Heart left ventricle (tissue), 16 donors: ENCODE measurements around the gene KRTAP10-1. TPM values are rescaled to one million over a fixed set of nuclear protein-coding genes. Genes with fewer than 3 reads are reported as not detected.

Source experiments
- ATAC-seq, 4 donors: fragments of 200-7000 bp; cut with Tn5 transposase; one replicate each; pipeline ENCODE4 v1.9.1; 2020 to 2022; ENCODE audit warnings: moderate library complexity in 4 of 4, mild to moderate bottlenecking in 3 of 4, moderate number of reproducible peaks in 1 of 4
- DNase-seq, 5 donors: peaks; one replicate each; pipeline ENCODE4 v3.0.0-alpha.2; 2020
- H3K27ac ChIP-seq, 12 donors: fragments of 200-600 bp; sonication (generic) in 4 of 12; one replicate each; pipeline versions ENCODE4 v1.5.0 to v1.8.0; 2016 to 2022; ENCODE audit warnings: mild to moderate bottlenecking in 2 of 12
- H3K27me3 ChIP-seq, 9 donors: fragments of 200-600 bp; sonication (generic) in 2 of 9; one replicate each; pipeline versions ENCODE4 v1.5.1 to v1.8.0; 2016 to 2022; ENCODE audit warnings: mild to moderate bottlenecking in 3 of 9
- H3K36me3 ChIP-seq, 9 donors: fragments of 200-600 bp; sonication (generic) in 2 of 9; one replicate each; pipeline versions ENCODE4 v1.5.0 to v1.8.0; 2018 to 2022; ENCODE audit warnings: mild to moderate bottlenecking in 2 of 9
- H3K4me1 ChIP-seq, 12 donors: fragments of 200-600 bp; sonication (generic) in 4 of 12; one replicate each; pipeline versions ENCODE4 v1.5.0 to v1.8.0; 2016 to 2022; ENCODE audit warnings: mild to moderate bottlenecking in 3 of 12
- H3K4me3 ChIP-seq, 12 donors: fragments of 200-600 bp; sonication (generic) in 4 of 12; one replicate each; pipeline versions ENCODE4 v1.5.0 to v1.8.0; 2017 to 2022; ENCODE audit warnings: mild to moderate bottlenecking in 9 of 12, moderate library complexity in 4 of 12
- H3K9me3 ChIP-seq, 12 donors: fragments of 200-600 bp; sonication (generic) in 4 of 12; one replicate each; pipeline versions ENCODE4 v1.5.0 to v1.8.0; 2016 to 2022; ENCODE audit warnings: mild to moderate bottlenecking in 1 of 12
- CTCF ChIP-seq, 12 donors: fragments of 200-600 bp; sonication (generic) in 4 of 12; IDR thresholded peaks; one replicate each; pipeline versions ENCODE4 v1.5.0 to v1.8.0; 2018 to 2022; ENCODE audit warnings: antibody characterized with exemption in 12 of 12, mild to moderate bottlenecking in 5 of 12
- POLR2A ChIP-seq, 2 donors: fragments of 450-650 bp; IDR thresholded peaks; one replicate each; pipeline ENCODE4 v1.6.1; 2017; ENCODE audit warnings: antibody characterized with exemption in 2 of 2, mild to moderate bottlenecking in 2 of 2, moderate library complexity in 2 of 2
- WGBS, 4 donors: extraction: QIAGEN DNeasy Blood & Tissue Kit in 2 of 4; methylation state at CpG; one replicate each; pipeline versions ENCODE4 v1.1.5 to v1.1.7; 2013 to 2018; 5-methylcytosine and 5-hydroxymethylcytosine counted together
- intact Hi-C, 10 donors: fragments of 100-400 bp; cut with DNase I; formaldehyde crosslinking; loops; one replicate each; pipeline versions ENCODE4 v1.11.1 to v1.14.2; 2022
- polyA plus RNA-seq, 2 donors: library from polyadenylated mRNA; stranded (reverse); fragments of 200-250 nt; gene quantifications; one replicate each; pipeline ENCODE4 v1.2.3, GENCODE V29; 2013
- total RNA-seq, 9 donors: library from RNA; depleted of rRNA in 2 of 9; stranded (reverse); fragments of >200 nt in 2 of 9; fragmentation: NEBNext Ultra II Directional in 3 of 9; extraction: Animal tissue kit (Norgen Biotek cat#: 25700) in 3 of 9; gene quantifications; one replicate each; pipeline versions ENCODE4 v1.1.0 to v1.2.4, GENCODE V29; 2016 to 2023
- donor health status: ischemic (EF 13 %, LVEDD 7.1; RV severe dilation, severe dysfunction).
- donor health status: healthy with polysubstance abuse.
- donor health status: DM: no; HTN: yes; CAD: no.
- donor health status: DM: no; HTN: no; CAD: no.
- donor health status: ischemic (EF 25% LVEDD 6.9; RV normal size, moderate dysfunction).
- donor health status: ischemic (EF 25% LVEDD 5.7; RV mildly dilated, moderate dysfunction).
- donor health status: healthy.
- donor health status: DM: yes; HTN: yes; CAD: no.
- donor health status: ischemic (EF 35%, LVEDD 5.7; RV mildly dilated, moderate dysfunction).
- donor health status: nonischemic (EF 11% LVEDD 7.7; RV severe dilation, severe dysfunction).
- donor health status: DM: yes; HTN: yes; CAD: no.
- donor health status: PGD.
- donor health status: ischemic (EF 29% LVEDD 5.4; RV normal size, mild dysfunction).
- donor health status: nonischemic (EF 23%, LVEDD 6.1; RV moderate dilation, normal function).

KRTAP10-1 gene
- total and polyA plus RNA-seq, 11 donors = not detected

GRCh38 chr21:44511219-44511937, 28.6 kb downstream of the KRTAP10-1 start:
- DNase-seq (peak in 2 of 5 donors; percentile 10), ATAC-seq (no peak)
- Histone ChIP-seq H3K27ac (no peak overlapping the region), H3K27me3 (peaks cover 0 to 27% (median 0%) of the 10 kb centered on the region in 9 donors), H3K36me3 (no peaks in the 10 kb centered on the region), H3K4me3 (no peak overlapping the region), H3K4me1 (peaks cover 0 to 14% (median 0%) of the 10 kb centered on the region in 12 donors), H3K9me3 (no peaks in the 10 kb centered on the region)
- WGBS, 4 donors = 83 to 89% (median 85%) methylated on average over 6 to 11 of the region's 11 CpGs
- TF ChIP-seq POLR2A (IDR thresholded peaks at IDR 0.05) = no peak
- TF ChIP-seq CTCF (IDR thresholded peaks at IDR 0.05) = no peak
- intact Hi-C loops = loop anchor here in 9 of 10 donors (2.0 to 10.0 kb wide), 8 partner anchors 223 to 421 kb away; no protein-coding TSS in a partner anchor

- Histone ChIP-seq H3K27me3 (peaks cover 0 to 27% (median 0%) of the 10 kb centered on the region in 9 donors), H3K27ac (no peak overlapping the region), H3K4me1 (peaks cover 0 to 14% (median 0%) of the 10 kb centered on the region in 12 donors), H3K36me3 (no peaks in the 10 kb centered on the region), H3K9me3 (no peaks in the 10 kb centered on the region), H3K4me3 (peak overlapping the region in 1 of 12 donors; percentile 25)
- ATAC-seq (peak in 3 of 4 donors; percentile 37 to 70 (median 62)), DNase-seq (peak; percentile 30 to 80 (median 47))
- intact Hi-C loops = loop anchor here in 9 of 10 donors (1.0 to 10.0 kb wide), 9 partner anchors 224 to 422 kb away; no protein-coding TSS in a partner anchor
- TF ChIP-seq CTCF (IDR thresholded peaks at IDR 0.05) = peak; percentile 59 to 79 (median 71)
- no peak for TF ChIP-seq POLR2A (IDR thresholded peaks at IDR 0.05)
- WGBS, 4 donors = 11 to 41% (median 15%) methylated on average over 12 to 36 of the region's 36 CpGs
Observed at GRCh38 chr21:44510508-44511218, 29.3 kb downstream of the KRTAP10-1 start.

- no peak overlapping the region for H3K27ac ChIP-seq
- intact Hi-C loops = loop anchor here in 9 of 10 donors (1.0 to 10.0 kb wide), 9 partner anchors 225 to 422 kb away; no protein-coding TSS in a partner anchor
- no peak overlapping the region for H3K4me3 ChIP-seq
- TF ChIP-seq POLR2A (IDR thresholded peaks at IDR 0.05) = no peak
- no peak for TF ChIP-seq CTCF (IDR thresholded peaks at IDR 0.05)
- no peaks in the 10 kb centered on the region for H3K36me3 ChIP-seq
- WGBS, 4 donors = 55 to 62% (median 57%) methylated on average over 8 to 18 of the region's 18 CpGs
- peaks cover 0 to 14% (median 0%) of the 10 kb centered on the region in 12 donors for H3K4me1 ChIP-seq
- peaks cover 0 to 27% (median 0%) of the 10 kb centered on the region in 9 donors for H3K27me3 ChIP-seq
- ATAC-seq (peak in 2 of 4 donors; percentile 3 to 5), DNase-seq (peak in 3 of 5 donors; percentile 19 to 57 (median 20))
- H3K9me3 ChIP-seq = no peaks in the 10 kb centered on the region
Observed at GRCh38 chr21:44510109-44510507, 29.9 kb downstream of the KRTAP10-1 start.

- 57 to 63% (median 58%) methylated on average over 11 to 12 of the region's 12 CpGs for WGBS, 4 donors
- Histone ChIP-seq H3K27me3 (peaks cover 0 to 27% (median 0%) of the 10 kb centered on the region in 9 donors), H3K9me3 (no peaks in the 10 kb centered on the region), H3K36me3 (no peaks in the 10 kb centered on the region), H3K4me1 (peaks cover 0 to 14% (median 0%) of the 10 kb centered on the region in 12 donors), H3K4me3 (no peak overlapping the region), H3K27ac (no peak overlapping the region)
- ATAC-seq = peak; percentile 92 to 97 (median 94)
- TF ChIP-seq POLR2A (IDR thresholded peaks at IDR 0.05) = no peak
- TF ChIP-seq CTCF (IDR thresholded peaks at IDR 0.05) = peak; percentile 11 to 57 (median 42)
- intact Hi-C loops = loop anchor here in 1 of 10 donors (10.0 kb wide), 1 partner anchor 405 kb away; no protein-coding TSS in a partner anchor
- DNase-seq = peak; percentile 74 to 91 (median 84)
Observed at GRCh38 chr21:44509539-44509938, 30.5 kb downstream of the KRTAP10-1 start.
